ENCODE measurements around the gene PACS1.

PACS1 gene

DNA sequence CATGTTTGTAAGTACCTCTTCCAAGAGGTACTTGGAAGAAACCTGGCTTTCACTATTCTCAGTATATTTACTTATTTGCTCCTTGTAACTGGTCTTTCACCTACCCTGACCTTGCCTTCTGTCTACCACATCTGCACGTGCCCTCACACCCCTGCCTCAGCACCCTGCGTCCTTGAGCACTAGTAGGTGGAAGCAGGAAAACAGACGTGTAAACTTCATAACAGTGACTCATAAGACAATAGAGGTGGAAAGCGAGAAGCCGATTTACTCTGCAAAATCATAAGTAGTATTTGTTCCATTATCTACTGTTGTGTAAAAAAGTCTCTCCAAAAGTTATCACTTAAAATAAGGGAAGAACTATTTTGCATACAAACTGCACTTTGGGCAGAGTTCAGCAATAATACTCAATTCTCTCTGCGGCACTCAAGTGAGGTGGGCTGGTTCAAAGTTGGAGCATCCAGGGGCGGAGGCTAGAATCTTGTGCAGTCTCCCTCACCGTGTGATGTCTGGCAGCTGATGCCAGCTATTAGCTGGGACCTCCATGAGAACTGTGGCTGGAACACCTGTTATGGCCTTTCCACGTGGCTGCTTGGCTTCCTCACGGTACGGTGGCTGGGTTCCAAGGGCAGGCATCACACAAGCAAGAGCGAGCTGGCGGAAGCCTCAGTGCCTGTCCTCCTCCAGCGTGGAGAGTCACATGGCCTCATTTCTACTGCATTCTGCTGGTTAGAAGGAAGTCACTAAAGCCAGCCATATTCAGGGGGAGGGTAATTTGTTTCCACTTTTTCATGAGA is 30.4 kb downstream of the PACS1 start:
- peak overlapping the region; percentile 94 for H3K27ac ChIP-seq (ENCODE audit: low read depth, low read length, poor library complexity, severe bottlenecking)
- peak overlapping the region; percentile 53 for H3K4me3 ChIP-seq (ENCODE audit: low read depth, low read length, poor library complexity, severe bottlenecking)
- no peaks in the 10 kb centered on the region for H3K36me3 ChIP-seq (ENCODE audit: insufficient read depth, low read length)
- peaks cover 78% of the 10 kb centered on the region for H3K4me1 ChIP-seq (ENCODE audit: insufficient read depth, low read length, severe bottlenecking)
- H2AFZ ChIP-seq (ENCODE audit: low read length) = no peak overlapping the region
- TF ChIP-seq EZH2 (IDR thresholded peaks at IDR 0.05; ENCODE audit: borderline replicate concordance, low read length) = no peak
- TF ChIP-seq, protein P1, sequence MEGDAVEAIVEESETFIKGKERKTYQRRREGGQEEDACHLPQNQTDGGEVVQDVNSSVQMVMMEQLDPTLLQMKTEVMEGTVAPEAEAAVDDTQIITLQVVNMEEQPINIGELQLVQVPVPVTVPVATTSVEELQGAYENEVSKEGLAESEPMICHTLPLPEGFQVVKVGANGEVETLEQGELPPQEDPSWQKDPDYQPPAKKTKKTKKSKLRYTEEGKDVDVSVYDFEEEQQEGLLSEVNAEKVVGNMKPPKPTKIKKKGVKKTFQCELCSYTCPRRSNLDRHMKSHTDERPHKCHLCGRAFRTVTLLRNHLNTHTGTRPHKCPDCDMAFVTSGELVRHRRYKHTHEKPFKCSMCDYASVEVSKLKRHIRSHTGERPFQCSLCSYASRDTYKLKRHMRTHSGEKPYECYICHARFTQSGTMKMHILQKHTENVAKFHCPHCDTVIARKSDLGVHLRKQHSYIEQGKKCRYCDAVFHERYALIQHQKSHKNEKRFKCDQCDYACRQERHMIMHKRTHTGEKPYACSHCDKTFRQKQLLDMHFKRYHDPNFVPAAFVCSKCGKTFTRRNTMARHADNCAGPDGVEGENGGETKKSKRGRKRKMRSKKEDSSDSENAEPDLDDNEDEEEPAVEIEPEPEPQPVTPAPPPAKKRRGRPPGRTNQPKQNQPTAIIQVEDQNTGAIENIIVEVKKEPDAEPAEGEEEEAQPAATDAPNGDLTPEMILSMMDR (IDR thresholded peaks at IDR 0.05; ENCODE audit: low read length) = no peak
- H3F3A ChIP-seq (ENCODE audit: insufficient read depth, low read length) = no peaks in the 10 kb centered on the region
- no peaks in the 10 kb centered on the region for H3K9me2 ChIP-seq (ENCODE audit: low read depth, low read length)
- no peaks in the 10 kb centered on the region for H3K9me3 ChIP-seq (ENCODE audit: low read length)
- H3K9ac ChIP-seq (ENCODE audit: low read length) = peak overlapping the region; percentile 71
- H3K79me2 ChIP-seq (ENCODE audit: insufficient read depth, low read length) = peaks cover 34% of the 10 kb centered on the region
- H4K20me1 ChIP-seq (ENCODE audit: insufficient read depth, low read length) = no peaks in the 10 kb centered on the region
- peak overlapping the region; percentile 82 for H3K4me2 ChIP-seq (ENCODE audit: low read length)
- H3K27me3 ChIP-seq (ENCODE audit: insufficient read depth, low read length) = no peaks in the 10 kb centered on the region

DNA sequence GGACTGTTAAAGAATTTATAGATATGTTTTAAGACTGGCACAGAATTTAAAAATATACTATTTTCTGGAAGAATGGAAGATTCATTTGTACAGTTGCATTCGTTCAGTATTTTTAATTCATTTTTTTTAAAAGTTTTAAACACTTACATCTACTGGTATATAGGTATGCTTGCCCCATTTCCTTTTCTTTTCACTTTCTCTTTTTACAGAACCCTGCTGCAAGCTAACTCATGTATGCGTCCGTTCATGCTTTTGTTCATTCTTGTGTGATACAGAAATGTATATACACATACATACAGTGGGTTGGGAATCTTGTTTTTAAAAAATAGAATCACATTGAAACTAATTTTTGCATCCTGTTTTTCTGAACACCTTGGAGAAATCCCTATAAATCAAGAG is 31.0 kb downstream of the PACS1 start:
- Histone ChIP-seq H3K4me1 (ENCODE audit: insufficient read depth, low read length, severe bottlenecking) (peaks cover 78% of the 10 kb centered on the region), H3K27me3 (ENCODE audit: insufficient read depth, low read length) (no peaks in the 10 kb centered on the region), H3F3A (ENCODE audit: insufficient read depth, low read length) (no peaks in the 10 kb centered on the region), H4K20me1 (ENCODE audit: insufficient read depth, low read length) (no peaks in the 10 kb centered on the region), H3K9ac (ENCODE audit: low read length) (peak overlapping the region; percentile 71), H3K9me3 (ENCODE audit: low read length) (no peaks in the 10 kb centered on the region), H3K27ac (ENCODE audit: low read depth, low read length, poor library complexity, severe bottlenecking) (peak overlapping the region; percentile 94), H3K79me2 (ENCODE audit: insufficient read depth, low read length) (peaks cover 35% of the 10 kb centered on the region), H3K9me2 (ENCODE audit: low read depth, low read length) (no peaks in the 10 kb centered on the region), H2AFZ (ENCODE audit: low read length) (no peak overlapping the region), H3K4me3 (ENCODE audit: low read depth, low read length, poor library complexity, severe bottlenecking) (peak overlapping the region; percentile 53), H3K4me2 (ENCODE audit: low read length) (peak overlapping the region; percentile 82), H3K36me3 (ENCODE audit: insufficient read depth, low read length) (no peaks in the 10 kb centered on the region)
- TF ChIP-seq, protein P1 (IDR thresholded peaks at IDR 0.05; ENCODE audit: low read length) = no peak
- no peak for TF ChIP-seq EZH2 (IDR thresholded peaks at IDR 0.05; ENCODE audit: borderline replicate concordance, low read length)

DNA sequence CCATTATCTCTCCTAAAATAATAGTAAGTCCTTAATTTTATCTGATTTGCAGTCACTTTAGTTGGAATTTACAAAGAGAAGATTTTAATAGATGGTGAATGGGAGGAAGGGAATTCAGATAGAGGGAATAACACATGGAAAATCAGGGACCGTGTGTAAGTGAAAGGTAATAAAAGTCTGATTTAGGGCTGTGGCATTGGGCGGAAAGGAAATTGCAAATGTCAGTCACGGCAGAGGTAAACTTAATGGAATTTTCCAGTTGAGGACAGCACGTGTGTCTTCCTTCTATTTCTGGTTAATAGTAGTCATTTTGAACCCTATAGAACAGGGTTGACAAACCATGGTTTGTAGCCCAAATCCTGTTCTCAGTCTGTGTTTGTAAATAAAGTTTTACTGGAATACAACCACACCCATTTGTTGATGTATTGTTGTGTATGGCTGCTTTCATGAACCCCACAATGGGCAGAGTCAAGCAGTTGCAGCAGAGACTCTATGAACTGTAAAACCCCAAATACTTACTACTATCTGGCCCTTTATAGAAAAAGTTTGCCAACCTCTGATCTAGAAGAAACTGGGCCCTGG is 34.1 kb downstream of the PACS1 start:
- Histone ChIP-seq H3K27me3 (ENCODE audit: insufficient read depth, low read length) (no peaks in the 10 kb centered on the region), H4K20me1 (ENCODE audit: insufficient read depth, low read length) (no peaks in the 10 kb centered on the region), H3K27ac (ENCODE audit: low read depth, low read length, poor library complexity, severe bottlenecking) (peak overlapping the region; percentile 63), H3K9me3 (ENCODE audit: low read length) (no peaks in the 10 kb centered on the region), H3K4me1 (ENCODE audit: insufficient read depth, low read length, severe bottlenecking) (peaks cover 77% of the 10 kb centered on the region), H3K4me3 (ENCODE audit: low read depth, low read length, poor library complexity, severe bottlenecking) (no peak overlapping the region), H3K9me2 (ENCODE audit: low read depth, low read length) (no peaks in the 10 kb centered on the region), H3K9ac (ENCODE audit: low read length) (no peak overlapping the region; the same call in 1 of the 2 replicates), H3F3A (ENCODE audit: insufficient read depth, low read length) (no peaks in the 10 kb centered on the region), H3K79me2 (ENCODE audit: insufficient read depth, low read length) (peaks cover 35% of the 10 kb centered on the region), H3K4me2 (ENCODE audit: low read length) (peak overlapping the region; percentile 25), H3K36me3 (ENCODE audit: insufficient read depth, low read length) (peaks cover 8% of the 10 kb centered on the region; the same call in 1 of the 2 replicates), H2AFZ (ENCODE audit: low read length) (no peak overlapping the region)
- TF ChIP-seq, protein P1 (IDR thresholded peaks at IDR 0.05; ENCODE audit: low read length) = no peak
- TF ChIP-seq EZH2 (IDR thresholded peaks at IDR 0.05; ENCODE audit: borderline replicate concordance, low read length) = no peak

Data from OCI-LY1 (cell line).